ENCODE data around the gene NACC2.

Gene NACC2

DNA sequence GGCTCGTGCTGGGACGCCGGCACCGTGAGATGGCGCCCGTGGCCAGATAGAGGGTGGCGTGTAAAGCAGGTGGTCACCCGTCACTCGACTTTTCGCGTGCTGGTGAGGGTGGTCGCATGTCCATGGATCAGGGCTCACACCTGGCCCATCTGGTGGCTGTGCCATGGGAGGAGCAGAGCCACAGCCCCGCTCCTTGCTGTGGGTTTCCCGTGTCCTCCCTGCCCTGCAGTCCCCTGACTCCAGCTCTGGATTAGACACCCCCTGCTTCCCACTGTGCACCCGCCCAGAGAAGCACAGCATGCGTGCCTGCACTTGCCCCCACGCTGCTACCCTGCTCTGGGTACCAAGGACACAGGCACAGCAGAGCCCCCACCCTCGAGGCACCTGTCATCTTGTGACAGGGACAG is 25.4 kb upstream of the NACC2 start:
- in situ Hi-C loops (cut with MboI; ENCODE audit: low pct_unique_long_range_greater_than_20kb, low sequenced_read_pairs, unreplicated experiment), result loop anchor here (10.0 kb wide), 1 partner anchor 156 kb away; the partner anchor contains the start of gene UBAC1
- TF ChIP-seq, protein P1, sequence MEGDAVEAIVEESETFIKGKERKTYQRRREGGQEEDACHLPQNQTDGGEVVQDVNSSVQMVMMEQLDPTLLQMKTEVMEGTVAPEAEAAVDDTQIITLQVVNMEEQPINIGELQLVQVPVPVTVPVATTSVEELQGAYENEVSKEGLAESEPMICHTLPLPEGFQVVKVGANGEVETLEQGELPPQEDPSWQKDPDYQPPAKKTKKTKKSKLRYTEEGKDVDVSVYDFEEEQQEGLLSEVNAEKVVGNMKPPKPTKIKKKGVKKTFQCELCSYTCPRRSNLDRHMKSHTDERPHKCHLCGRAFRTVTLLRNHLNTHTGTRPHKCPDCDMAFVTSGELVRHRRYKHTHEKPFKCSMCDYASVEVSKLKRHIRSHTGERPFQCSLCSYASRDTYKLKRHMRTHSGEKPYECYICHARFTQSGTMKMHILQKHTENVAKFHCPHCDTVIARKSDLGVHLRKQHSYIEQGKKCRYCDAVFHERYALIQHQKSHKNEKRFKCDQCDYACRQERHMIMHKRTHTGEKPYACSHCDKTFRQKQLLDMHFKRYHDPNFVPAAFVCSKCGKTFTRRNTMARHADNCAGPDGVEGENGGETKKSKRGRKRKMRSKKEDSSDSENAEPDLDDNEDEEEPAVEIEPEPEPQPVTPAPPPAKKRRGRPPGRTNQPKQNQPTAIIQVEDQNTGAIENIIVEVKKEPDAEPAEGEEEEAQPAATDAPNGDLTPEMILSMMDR (IDR thresholded peaks at IDR 0.05; ENCODE audit: extremely low read depth, insufficient read depth, missing control alignments), result no peak
- DNase-seq (ENCODE audit: low spot score), result no peak

GRCh38 chr9:136119883-136120393 is 24.8 kb upstream of the NACC2 start:
- no peak for DNase-seq (ENCODE audit: low spot score)
- TF ChIP-seq, protein P1 (IDR thresholded peaks at IDR 0.05; ENCODE audit: extremely low read depth, insufficient read depth, missing control alignments), result no peak
- in situ Hi-C loops (cut with MboI; ENCODE audit: low pct_unique_long_range_greater_than_20kb, low sequenced_read_pairs, unreplicated experiment), result loop anchor here (10.0 kb wide), 1 partner anchor 155 kb away; the partner anchor contains the start of gene UBAC1

GRCh38 chr9:136119061-136119882 is 24.2 kb upstream of the NACC2 start:
- in situ Hi-C loops (cut with MboI; ENCODE audit: low pct_unique_long_range_greater_than_20kb, low sequenced_read_pairs, unreplicated experiment), result no loop called here

GRCh38 chr9:136118320-136119060 is 23.4 kb upstream of the NACC2 start, which contains the start of gene TMEM250:
TSS of gene TMEM250 (minus strand) at chr9:136118875. CDS start at chr9:136116900, 1,975 bp downstream.
- in situ Hi-C loops (cut with MboI; ENCODE audit: low pct_unique_long_range_greater_than_20kb, low sequenced_read_pairs, unreplicated experiment), result no loop called here
- peak; percentile 98 for DNase-seq (ENCODE audit: low spot score)
- TF ChIP-seq, protein P1 (IDR thresholded peaks at IDR 0.05; ENCODE audit: extremely low read depth, insufficient read depth, missing control alignments), result peak; percentile 36

More at GRCh38 chr9:136119061-136119882, 24.2 kb upstream of the NACC2 start:
- DNase-seq (ENCODE audit: low spot score), result no peak
- TF ChIP-seq, protein P1 (IDR thresholded peaks at IDR 0.05; ENCODE audit: extremely low read depth, insufficient read depth, missing control alignments), result no peak

GRCh38 chr9:136117916-136118319 is 22.8 kb upstream of the NACC2 start:
- TF ChIP-seq, protein P1 (IDR thresholded peaks at IDR 0.05; ENCODE audit: extremely low read depth, insufficient read depth, missing control alignments), result no peak
- in situ Hi-C loops (cut with MboI; ENCODE audit: low pct_unique_long_range_greater_than_20kb, low sequenced_read_pairs, unreplicated experiment), result no loop called here
- DNase-seq (ENCODE audit: low spot score), result no peak

- DNase-seq (ENCODE audit: low spot score), result no peak
- TF ChIP-seq, protein P1 (IDR thresholded peaks at IDR 0.05; ENCODE audit: extremely low read depth, insufficient read depth, missing control alignments), result no peak
- in situ Hi-C loops (cut with MboI; ENCODE audit: low pct_unique_long_range_greater_than_20kb, low sequenced_read_pairs, unreplicated experiment), result no loop called here
These were observed 22.3 kb upstream of the NACC2 start for GRCh38 chr9:136117291-136117915.

Measured in GM13977 (cell line).